ENCODE results near the gene ATG9B. TPM values are rescaled to one million over a fixed set of nuclear protein-coding genes. Genes with fewer than 3 reads are reported as not detected.

The ATG9B gene
- total RNA-seq, 1 experiment from 2014 or later: 2.1 TPM

DNA sequence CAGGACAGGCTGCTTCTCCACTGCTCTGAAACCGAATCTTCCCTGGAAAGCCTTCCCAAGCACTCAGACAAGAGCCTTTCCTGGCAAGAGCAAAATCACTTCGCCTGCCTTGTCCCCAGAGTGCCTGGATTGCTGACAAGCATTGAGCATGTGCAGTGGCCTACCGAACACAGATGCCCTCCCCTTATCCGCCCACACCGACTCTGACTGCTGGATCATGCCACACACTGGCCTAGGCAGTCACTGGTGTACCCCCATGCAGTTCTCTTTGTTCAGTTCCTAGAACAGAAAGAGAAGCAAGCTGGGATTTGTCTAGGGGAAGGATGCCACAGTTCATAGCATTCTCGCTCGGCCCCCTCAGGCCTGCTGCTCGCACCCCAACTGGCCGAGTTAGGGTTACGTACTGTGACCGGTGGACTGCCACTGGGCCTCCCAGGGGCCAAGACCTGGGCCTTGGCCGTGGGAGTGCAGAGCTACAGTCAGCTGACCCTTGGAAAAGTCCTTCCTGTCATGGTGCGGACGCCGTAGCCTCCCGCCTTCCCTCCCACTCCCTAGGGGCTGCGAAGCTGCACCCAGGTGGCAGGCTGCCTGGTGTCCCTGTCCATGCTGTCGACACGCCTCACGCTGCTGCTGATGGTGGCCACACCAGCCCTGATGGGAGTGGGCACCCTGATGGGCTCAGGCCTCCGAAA lies 10.9 kb upstream of the ATG9B start:
- Histone ChIP-seq H3K4me1 (ENCODE audit: control insufficient read depth in 1 of 2, insufficient read depth in 2 of 2, low read length in 2 of 2) (peaks cover 16 to 23% of the 10 kb centered on the region in 2 experiments), H2AFZ (ENCODE audit: low read depth, low read length, poor library complexity, severe bottlenecking) (no peak overlapping the region), H3K9me3 (ENCODE audit: control insufficient read depth in 1 of 2, insufficient read depth in 1 of 2, low read depth in 1 of 2, low read length in 2 of 2) (no peaks in the 10 kb centered on the region), H3K4me2 (ENCODE audit: low read length) (no peak overlapping the region), H3K27ac (ENCODE audit: low read depth, low read length) (no peak overlapping the region), H4K20me1 (ENCODE audit: insufficient read depth) (no peaks in the 10 kb centered on the region), H3K9me2 (ENCODE audit: insufficient read depth) (no peaks in the 10 kb centered on the region), H3K79me2 (ENCODE audit: insufficient read depth, low read length) (no peaks in the 10 kb centered on the region), H3K9ac (ENCODE audit: low read length) (no peak overlapping the region), H3K27me3 (ENCODE audit: insufficient read depth, low read length) (no peaks in the 10 kb centered on the region), H3K36me3 (ENCODE audit: control insufficient read depth in 1 of 2, insufficient read depth in 2 of 2, low read length in 2 of 2) (peaks cover 3 to 10% of the 10 kb centered on the region in 2 experiments; a peak in 2 of 4 replicates), H3K4me3 (replicated peaks in 1 of 2; ENCODE audit: low read depth in 1 of 2, low read length in 2 of 2) (no peak overlapping the region)
- RAD21 ChIA-PET (ENCODE audit: low non-redundant PET in 1 of 2, low total read pairs in 2 of 2, uncharacterized antibody in 2 of 2, unreplicated experiment in 2 of 2): no interaction called here
- TF ChIP-seq EGR1 (IDR thresholded peaks at IDR 0.05; ENCODE audit: low read depth): no peak
- TF ChIP-seq, protein P1, sequence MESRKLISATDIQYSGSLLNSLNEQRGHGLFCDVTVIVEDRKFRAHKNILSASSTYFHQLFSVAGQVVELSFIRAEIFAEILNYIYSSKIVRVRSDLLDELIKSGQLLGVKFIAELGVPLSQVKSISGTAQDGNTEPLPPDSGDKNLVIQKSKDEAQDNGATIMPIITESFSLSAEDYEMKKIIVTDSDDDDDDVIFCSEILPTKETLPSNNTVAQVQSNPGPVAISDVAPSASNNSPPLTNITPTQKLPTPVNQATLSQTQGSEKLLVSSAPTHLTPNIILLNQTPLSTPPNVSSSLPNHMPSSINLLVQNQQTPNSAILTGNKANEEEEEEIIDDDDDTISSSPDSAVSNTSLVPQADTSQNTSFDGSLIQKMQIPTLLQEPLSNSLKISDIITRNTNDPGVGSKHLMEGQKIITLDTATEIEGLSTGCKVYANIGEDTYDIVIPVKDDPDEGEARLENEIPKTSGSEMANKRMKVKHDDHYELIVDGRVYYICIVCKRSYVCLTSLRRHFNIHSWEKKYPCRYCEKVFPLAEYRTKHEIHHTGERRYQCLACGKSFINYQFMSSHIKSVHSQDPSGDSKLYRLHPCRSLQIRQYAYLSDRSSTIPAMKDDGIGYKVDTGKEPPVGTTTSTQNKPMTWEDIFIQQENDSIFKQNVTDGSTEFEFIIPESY (IDR thresholded peaks at IDR 0.05; ENCODE audit: extremely low read depth, insufficient replicate concordance, low read length): no peak
- no peak for TF ChIP-seq SP1 (IDR thresholded peaks at IDR 0.05; ENCODE audit: low read depth)
- no peak for TF ChIP-seq RAD21 (IDR thresholded peaks at IDR 0.05; ENCODE audit: low read depth)
- TF ChIP-seq SIN3A (IDR thresholded peaks at IDR 0.05; ENCODE audit: low read depth): no peak
- no peak for TF ChIP-seq CEBPB (IDR thresholded peaks at IDR 0.05; ENCODE audit: low read depth)
- TF ChIP-seq, protein P2, sequence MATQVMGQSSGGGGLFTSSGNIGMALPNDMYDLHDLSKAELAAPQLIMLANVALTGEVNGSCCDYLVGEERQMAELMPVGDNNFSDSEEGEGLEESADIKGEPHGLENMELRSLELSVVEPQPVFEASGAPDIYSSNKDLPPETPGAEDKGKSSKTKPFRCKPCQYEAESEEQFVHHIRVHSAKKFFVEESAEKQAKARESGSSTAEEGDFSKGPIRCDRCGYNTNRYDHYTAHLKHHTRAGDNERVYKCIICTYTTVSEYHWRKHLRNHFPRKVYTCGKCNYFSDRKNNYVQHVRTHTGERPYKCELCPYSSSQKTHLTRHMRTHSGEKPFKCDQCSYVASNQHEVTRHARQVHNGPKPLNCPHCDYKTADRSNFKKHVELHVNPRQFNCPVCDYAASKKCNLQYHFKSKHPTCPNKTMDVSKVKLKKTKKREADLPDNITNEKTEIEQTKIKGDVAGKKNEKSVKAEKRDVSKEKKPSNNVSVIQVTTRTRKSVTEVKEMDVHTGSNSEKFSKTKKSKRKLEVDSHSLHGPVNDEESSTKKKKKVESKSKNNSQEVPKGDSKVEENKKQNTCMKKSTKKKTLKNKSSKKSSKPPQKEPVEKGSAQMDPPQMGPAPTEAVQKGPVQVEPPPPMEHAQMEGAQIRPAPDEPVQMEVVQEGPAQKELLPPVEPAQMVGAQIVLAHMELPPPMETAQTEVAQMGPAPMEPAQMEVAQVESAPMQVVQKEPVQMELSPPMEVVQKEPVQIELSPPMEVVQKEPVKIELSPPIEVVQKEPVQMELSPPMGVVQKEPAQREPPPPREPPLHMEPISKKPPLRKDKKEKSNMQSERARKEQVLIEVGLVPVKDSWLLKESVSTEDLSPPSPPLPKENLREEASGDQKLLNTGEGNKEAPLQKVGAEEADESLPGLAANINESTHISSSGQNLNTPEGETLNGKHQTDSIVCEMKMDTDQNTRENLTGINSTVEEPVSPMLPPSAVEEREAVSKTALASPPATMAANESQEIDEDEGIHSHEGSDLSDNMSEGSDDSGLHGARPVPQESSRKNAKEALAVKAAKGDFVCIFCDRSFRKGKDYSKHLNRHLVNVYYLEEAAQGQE (IDR thresholded peaks at IDR 0.05; ENCODE audit: low read depth): no peak
- no peak for TF ChIP-seq SRF (IDR thresholded peaks at IDR 0.05; ENCODE audit: low read depth)
- TF ChIP-seq, protein P3, sequence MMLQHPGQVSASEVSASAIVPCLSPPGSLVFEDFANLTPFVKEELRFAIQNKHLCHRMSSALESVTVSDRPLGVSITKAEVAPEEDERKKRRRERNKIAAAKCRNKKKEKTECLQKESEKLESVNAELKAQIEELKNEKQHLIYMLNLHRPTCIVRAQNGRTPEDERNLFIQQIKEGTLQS (IDR thresholded peaks at IDR 0.05): no peak
- TF ChIP-seq TCF7L2 (IDR thresholded peaks at IDR 0.05; ENCODE audit: borderline replicate concordance, extremely low read depth, insufficient read depth, insufficient read length): no peak
- no peak for TF ChIP-seq EZH2 (IDR thresholded peaks at IDR 0.05)
- DNase-seq (ENCODE audit: low read depth, low spot score) (no peak), ATAC-seq (no peak)
- CTCF ChIA-PET: no interaction called here
- intact Hi-C loops (cut with micrococcal nuclease): no loop called here
- POLR2A ChIA-PET: no interaction called here
- no TSS peak for BruUV-seq (replicated peaks)
